GM13977 (cell line): ENCODE data around the gene CBX2.

Experiments
- DNase-seq: peaks from one replicate; pipeline ENCODE4 v3.0.0; 2012; ENCODE audit warnings: low spot score
- CTCF ChIP-seq: IDR thresholded peaks from 2 replicates; pipeline ENCODE4 v1.5.1; 2012; ENCODE audit warnings: mild to moderate bottlenecking, control low read depth; ENCODE audit not compliant: insufficient read depth; ENCODE audit errors: extremely low read depth, missing control alignments
- in situ Hi-C: fragments of 300-500 bp; cut with MboI; formaldehyde crosslinking; loops from one replicate; pipeline ENCODE4 v1.12.0; 2022; ENCODE audit warnings: low sequenced_read_pairs, low pct_unique_long_range_greater_than_20kb, mixed read lengths, inconsistent platforms; ENCODE audit not compliant: unreplicated experiment

The CBX2 gene

GRCh38 chr17:79790805-79791734 lies 13.1 kb downstream of the CBX2 start:
- in situ Hi-C loops = loop anchor here (10.0 to 25.0 kb wide), 2 partner anchors 54 to 171 kb away; no protein-coding TSS in a partner anchor
- no peak for TF ChIP-seq CTCF
- DNase-seq = no peak

DNA sequence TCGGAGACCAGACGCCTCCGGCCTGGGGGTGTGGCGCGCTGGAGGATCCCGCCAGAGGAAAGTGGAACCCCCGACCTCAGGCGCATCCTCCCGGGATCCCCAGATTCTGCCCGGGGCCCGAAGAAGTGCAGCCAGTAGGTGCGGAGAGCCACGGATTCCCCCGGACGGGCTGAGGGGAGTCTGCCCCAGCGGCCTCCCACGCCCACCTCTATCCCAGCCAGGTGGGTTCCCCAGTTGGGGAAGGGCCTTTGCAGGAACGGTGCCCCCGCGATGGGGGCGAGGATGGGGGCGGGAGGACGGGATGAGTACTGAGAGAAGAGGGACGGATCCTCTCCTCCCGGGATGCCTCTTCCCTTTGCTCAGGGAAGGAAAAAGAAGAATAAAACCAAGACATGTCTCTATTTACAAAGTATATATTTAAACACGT lies 13.8 kb downstream of the CBX2 start:
- no peak for DNase-seq
- in situ Hi-C loops = loop anchor here (10.0 to 25.0 kb wide), 2 partner anchors 53 to 171 kb away; no protein-coding TSS in a partner anchor
- TF ChIP-seq CTCF = no peak

- in situ Hi-C loops = loop anchor here (10.0 to 25.0 kb wide), 2 partner anchors 52 to 170 kb away; no protein-coding TSS in a partner anchor
- no peak for DNase-seq
- TF ChIP-seq CTCF = no peak
Measured at GRCh38 chr17:79792341-79792871, 14.5 kb downstream of the CBX2 start.

DNA sequence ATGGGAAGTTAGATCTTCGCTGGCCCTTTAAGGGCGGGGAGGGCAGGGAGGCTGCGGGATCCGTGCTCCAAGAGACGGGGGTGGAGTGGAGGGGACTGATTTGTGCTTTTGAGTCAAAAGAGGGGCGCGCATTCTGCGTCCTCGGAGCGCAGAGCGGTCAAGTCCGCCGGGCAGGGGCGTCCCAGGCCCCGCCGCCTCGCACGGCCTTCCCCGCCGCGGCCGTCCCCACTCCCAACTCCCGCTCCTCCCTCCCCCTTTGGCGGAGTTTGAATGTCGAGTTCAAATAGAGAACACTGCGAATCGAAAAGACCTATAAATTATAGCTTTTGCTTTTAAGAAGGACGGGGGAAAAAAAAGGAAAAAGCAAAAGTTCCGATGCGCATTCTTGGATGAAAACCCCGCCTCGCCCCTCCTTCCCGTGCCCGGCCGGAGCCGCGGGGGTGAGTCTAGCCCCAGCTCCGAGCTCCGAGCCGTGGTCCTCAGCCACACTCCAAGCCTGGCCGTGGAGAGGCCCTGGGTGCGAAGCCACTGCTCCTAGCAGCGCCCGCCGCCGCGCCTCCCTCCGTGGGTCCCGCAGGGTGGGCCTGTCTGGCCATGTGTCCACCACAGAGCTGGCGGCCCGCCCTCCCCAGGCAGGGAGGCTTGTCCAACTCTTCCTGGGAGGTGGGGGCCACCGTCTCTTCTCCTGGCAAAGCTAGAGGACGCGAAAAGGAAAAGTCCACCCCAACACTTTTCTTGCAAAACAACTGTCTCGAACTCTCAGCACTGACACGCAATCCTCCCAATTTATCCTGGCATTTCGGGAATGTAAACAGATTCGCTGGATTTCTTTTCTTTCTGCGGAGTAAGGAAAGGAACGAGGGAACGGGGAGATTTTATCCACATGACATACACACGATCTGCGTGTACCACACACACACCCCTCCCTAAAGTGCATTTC lies 15.3 kb downstream of the CBX2 start:
- no peak for DNase-seq
- TF ChIP-seq CTCF = no peak
- in situ Hi-C loops = loop anchor here (10.0 to 25.0 kb wide), 2 partner anchors 52 to 169 kb away; no protein-coding TSS in a partner anchor

DNA sequence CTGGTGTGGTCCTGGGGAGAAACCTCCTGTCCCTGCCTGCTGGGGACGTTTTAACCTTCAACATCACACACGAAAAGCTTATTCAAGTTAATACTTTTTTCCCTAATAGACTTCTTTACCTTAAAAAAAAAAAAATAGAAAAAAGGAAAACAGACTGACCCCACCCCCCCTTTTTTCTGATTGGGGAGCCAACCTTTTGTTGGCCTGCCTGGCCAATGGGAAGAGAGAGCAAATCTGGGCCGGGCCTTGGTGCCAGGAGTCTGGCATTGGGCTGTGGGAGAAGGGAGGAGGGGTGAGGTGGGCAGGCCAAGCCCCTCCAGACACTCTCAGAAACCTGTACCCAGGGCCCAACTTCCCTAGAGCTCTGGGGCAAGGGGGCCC lies 16.0 kb downstream of the CBX2 start:
- no peak for DNase-seq
- in situ Hi-C loops = loop anchor here (10.0 to 25.0 kb wide), 2 partner anchors 51 to 168 kb away; no protein-coding TSS in a partner anchor
- no peak for TF ChIP-seq CTCF
